CD4-positive, alpha-beta T cell treated with Interleukin-17A for 1 hour (primary cell): ENCODE measurements around the gene MRPS9.
A peak's percentile ranks its signal among the peaks of the same experiment; 100 is the strongest.

Source experiments
- DNase-seq: peaks from one replicate; pipeline ENCODE4 v3.0.0-alpha.2; 2020

Gene MRPS9

GRCh38 chr2:105126336-105126735 lies 88.5 kb downstream of the MRPS9 start:
- no peak for DNase-seq

GRCh38 chr2:105127289-105127915 lies 89.5 kb downstream of the MRPS9 start:
- no peak for DNase-seq

- no peak for DNase-seq
These were observed 91.9 kb downstream of the MRPS9 start for GRCh38 chr2:105129722-105130232.

- DNase-seq = no peak
These were observed 92.7 kb downstream of the MRPS9 start for GRCh38 chr2:105130546-105130945.

GRCh38 chr2:105134081-105134480 lies 96.2 kb downstream of the MRPS9 start:
- DNase-seq = no peak

GRCh38 chr2:105135436-105135835 lies 97.6 kb downstream of the MRPS9 start:
- no peak for DNase-seq

GRCh38 chr2:105136394-105136793 lies 98.5 kb downstream of the MRPS9 start:
- no peak for DNase-seq

- no peak for DNase-seq
These were observed 100.8 kb downstream of the MRPS9 start for GRCh38 chr2:105138643-105139042.

GRCh38 chr2:105139556-105140239 lies 101.8 kb downstream of the MRPS9 start:
- DNase-seq = no peak

GRCh38 chr2:105140240-105140568 lies 102.3 kb downstream of the MRPS9 start:
- no peak for DNase-seq

- DNase-seq = no peak
These were observed 103.3 kb downstream of the MRPS9 start for GRCh38 chr2:105141099-105141614.

- DNase-seq = no peak
These were observed 104.4 kb downstream of the MRPS9 start for GRCh38 chr2:105142239-105142638.

GRCh38 chr2:105143094-105143466 lies 105.2 kb downstream of the MRPS9 start:
- no peak for DNase-seq

GRCh38 chr2:105143467-105144151 lies 105.7 kb downstream of the MRPS9 start:
- DNase-seq = peak; percentile 37

GRCh38 chr2:105144152-105144940 lies 106.5 kb downstream of the MRPS9 start:
- no peak for DNase-seq

GRCh38 chr2:105144941-105145300 lies 107.1 kb downstream of the MRPS9 start:
- no peak for DNase-seq

GRCh38 chr2:105149272-105149671 lies 111.4 kb downstream of the MRPS9 start:
- no peak for DNase-seq
